Activated CD4-positive, alpha-beta memory T cell treated with anti-CD3 and anti-CD28 coated beads for 36 hours (primary cell): ENCODE data around the gene HSPG2. TPM values are rescaled to one million over a fixed set of nuclear protein-coding genes. Genes with fewer than 3 reads are reported as not detected.

Experiments
- CTCF ChIA-PET: fragments of 350-600 bp; sonication (Branson Sonifier 250); formaldehyde crosslinking; loops from one replicate; lab custom pipeline; 2021; ENCODE audit warnings: antibody characterized with exemption, inconsistent platforms; lab: Charles Lee
- POLR2A ChIA-PET: fragments of 350-600 bp; sonication (Branson Sonifier 250); formaldehyde crosslinking; loops from one replicate; lab custom pipeline; 2021; ENCODE audit warnings: antibody characterized with exemption; lab: Charles Lee
- DNase-seq: peaks from one replicate; pipeline ENCODE4 v3.0.0-alpha.2; 2020
- H3K27ac Mint-ChIP-seq: one replicate; pipeline ENCODE4 v1.8.0; 2021; ENCODE audit warnings: mixed read lengths
- H3K27me3 Mint-ChIP-seq: one replicate; pipeline ENCODE4 v1.8.0; 2021; ENCODE audit warnings: mixed read lengths
- H3K36me3 Mint-ChIP-seq: one replicate; pipeline ENCODE4 v1.8.0; 2021; ENCODE audit warnings: mixed read lengths
- H3K4me1 Mint-ChIP-seq: one replicate; pipeline ENCODE4 v1.8.0; 2021; ENCODE audit warnings: low read depth, mixed read lengths
- H3K4me3 Mint-ChIP-seq: one replicate; pipeline ENCODE4 v1.8.0; 2021; ENCODE audit warnings: mild to moderate bottlenecking, mixed read lengths
- H3K9me3 Mint-ChIP-seq: one replicate; pipeline ENCODE4 v1.8.0; 2021; ENCODE audit warnings: mixed read lengths
- intact Hi-C: fragments of 100-400 bp; cut with micrococcal nuclease; formaldehyde crosslinking; loops from one replicate; pipeline ENCODE4 v1.15.1; 2023
- total RNA-seq, 2 experiments: library from RNA; stranded (reverse); gene quantifications; one replicate each; pipeline ENCODE4 v1.2.3, GENCODE V29; 2021

HSPG2 gene
- total RNA-seq, 2 experiments from 2014 or later: 2.8 to 3.7 TPM

- intact Hi-C loops: no loop called here
- Mint-ChIP-seq H3K27ac (no peak overlapping the region), H3K36me3 (no peaks in the 10 kb centered on the region), H3K9me3 (no peaks in the 10 kb centered on the region), H3K4me3 (no peak overlapping the region), H3K4me1 (no peaks in the 10 kb centered on the region), H3K27me3 (no peaks in the 10 kb centered on the region)
- ChIA-PET CTCF (no interaction called here), POLR2A (no interaction called here)
- DNase-seq: no peak
Measured at GRCh38 chr1:21896652-21897532, 40.2 kb downstream of the HSPG2 start.

- no peak overlapping the region for H3K4me3 Mint-ChIP-seq
- no peaks in the 10 kb centered on the region for H3K36me3 Mint-ChIP-seq
- intact Hi-C loops: no loop called here
- no peak for DNase-seq
- H3K27me3 Mint-ChIP-seq: no peaks in the 10 kb centered on the region
- no peaks in the 10 kb centered on the region for H3K4me1 Mint-ChIP-seq
- CTCF ChIA-PET: no interaction called here
- no peaks in the 10 kb centered on the region for H3K9me3 Mint-ChIP-seq
- H3K27ac Mint-ChIP-seq: no peak overlapping the region
- POLR2A ChIA-PET: no interaction called here
Measured at GRCh38 chr1:21896026-21896425, 41.1 kb downstream of the HSPG2 start.

- Mint-ChIP-seq H3K4me3 (no peak overlapping the region), H3K36me3 (no peaks in the 10 kb centered on the region), H3K27me3 (no peaks in the 10 kb centered on the region), H3K27ac (no peak overlapping the region), H3K9me3 (no peaks in the 10 kb centered on the region), H3K4me1 (no peaks in the 10 kb centered on the region)
- intact Hi-C loops: no loop called here
- ChIA-PET POLR2A (no interaction called here), CTCF (interaction anchor here (1.0 kb wide), 1 partner anchor 71 kb away, joined by 3 read pairs; no protein-coding TSS in a partner anchor)
- no peak for DNase-seq
Measured at GRCh38 chr1:21894034-21894881, 42.9 kb downstream of the HSPG2 start.

GRCh38 chr1:21893046-21893805 lies 43.9 kb downstream of the HSPG2 start:
- ChIA-PET POLR2A (no interaction called here), CTCF (no interaction called here)
- Mint-ChIP-seq H3K27ac (no peak overlapping the region), H3K9me3 (no peaks in the 10 kb centered on the region), H3K36me3 (no peaks in the 10 kb centered on the region), H3K4me1 (no peaks in the 10 kb centered on the region), H3K27me3 (no peaks in the 10 kb centered on the region), H3K4me3 (no peak overlapping the region)
- intact Hi-C loops: no loop called here
- no peak for DNase-seq

GRCh38 chr1:21891621-21892479 lies 45.3 kb downstream of the HSPG2 start:
- no peaks in the 10 kb centered on the region for H3K36me3 Mint-ChIP-seq
- no peaks in the 10 kb centered on the region for H3K4me1 Mint-ChIP-seq
- POLR2A ChIA-PET: no interaction called here
- no peak for DNase-seq
- no peaks in the 10 kb centered on the region for H3K9me3 Mint-ChIP-seq
- intact Hi-C loops: no loop called here
- no peaks in the 10 kb centered on the region for H3K27me3 Mint-ChIP-seq
- no peak overlapping the region for H3K27ac Mint-ChIP-seq
- H3K4me3 Mint-ChIP-seq: no peak overlapping the region
- CTCF ChIA-PET: no interaction called here

GRCh38 chr1:21891081-21891480 lies 46.0 kb downstream of the HSPG2 start:
- intact Hi-C loops: no loop called here
- POLR2A ChIA-PET: no interaction called here
- Mint-ChIP-seq H3K9me3 (no peaks in the 10 kb centered on the region), H3K36me3 (no peaks in the 10 kb centered on the region), H3K27me3 (no peaks in the 10 kb centered on the region), H3K4me3 (no peak overlapping the region), H3K27ac (no peak overlapping the region), H3K4me1 (no peaks in the 10 kb centered on the region)
- CTCF ChIA-PET: no interaction called here
- DNase-seq: no peak

- CTCF ChIA-PET: no interaction called here
- Mint-ChIP-seq H3K36me3 (no peaks in the 10 kb centered on the region), H3K27me3 (no peaks in the 10 kb centered on the region), H3K4me3 (no peak overlapping the region), H3K9me3 (no peaks in the 10 kb centered on the region), H3K27ac (no peak overlapping the region), H3K4me1 (no peaks in the 10 kb centered on the region)
- intact Hi-C loops: no loop called here
- DNase-seq: no peak
- POLR2A ChIA-PET: no interaction called here
Measured at GRCh38 chr1:21888500-21888899, 48.6 kb downstream of the HSPG2 start.

- Mint-ChIP-seq H3K4me3 (no peak overlapping the region), H3K36me3 (no peaks in the 10 kb centered on the region), H3K27me3 (no peaks in the 10 kb centered on the region), H3K4me1 (no peaks in the 10 kb centered on the region), H3K9me3 (no peaks in the 10 kb centered on the region), H3K27ac (no peak overlapping the region)
- DNase-seq: no peak
- intact Hi-C loops: no loop called here
- ChIA-PET POLR2A (no interaction called here), CTCF (no interaction called here)
Measured at GRCh38 chr1:21887796-21888195, 49.3 kb downstream of the HSPG2 start.

- H3K27ac Mint-ChIP-seq: no peak overlapping the region
- no peaks in the 10 kb centered on the region for H3K36me3 Mint-ChIP-seq
- ChIA-PET POLR2A (no interaction called here), CTCF (interaction anchor here (0.6 kb wide), 1 partner anchor 229 kb away, joined by 3 read pairs; no protein-coding TSS in a partner anchor)
- H3K4me1 Mint-ChIP-seq: no peaks in the 10 kb centered on the region
- no peaks in the 10 kb centered on the region for H3K27me3 Mint-ChIP-seq
- H3K4me3 Mint-ChIP-seq: no peak overlapping the region
- DNase-seq: no peak
- intact Hi-C loops: no loop called here
- no peaks in the 10 kb centered on the region for H3K9me3 Mint-ChIP-seq
Measured at GRCh38 chr1:21887216-21887736, 49.8 kb downstream of the HSPG2 start.

- DNase-seq: no peak
- intact Hi-C loops: no loop called here
- ChIA-PET POLR2A (no interaction called here), CTCF (interaction anchor here (0.6 kb wide), 1 partner anchor 228 kb away, joined by 3 read pairs; no protein-coding TSS in a partner anchor)
- Mint-ChIP-seq H3K36me3 (no peaks in the 10 kb centered on the region), H3K4me3 (no peak overlapping the region), H3K9me3 (no peaks in the 10 kb centered on the region), H3K27me3 (no peaks in the 10 kb centered on the region), H3K27ac (no peak overlapping the region), H3K4me1 (no peaks in the 10 kb centered on the region)
Measured at GRCh38 chr1:21886486-21887215, 50.5 kb downstream of the HSPG2 start.
